ENCODE measurements around the gene CHKB.
"Not testable (repeated sequence)": the region's sequence is repeated elsewhere in the genome, so short reads cannot be mapped to it uniquely, and the experiment has no call there.

Gene CHKB

GRCh38 chr22:50548040-50548920, 34.4 kb downstream of the CHKB start:
- no peak for DNase-seq (ENCODE audit: low spot score)

- no peak for DNase-seq (ENCODE audit: low spot score)
These were observed 35.2 kb downstream of the CHKB start for GRCh38 chr22:50547263-50547985.

DNA sequence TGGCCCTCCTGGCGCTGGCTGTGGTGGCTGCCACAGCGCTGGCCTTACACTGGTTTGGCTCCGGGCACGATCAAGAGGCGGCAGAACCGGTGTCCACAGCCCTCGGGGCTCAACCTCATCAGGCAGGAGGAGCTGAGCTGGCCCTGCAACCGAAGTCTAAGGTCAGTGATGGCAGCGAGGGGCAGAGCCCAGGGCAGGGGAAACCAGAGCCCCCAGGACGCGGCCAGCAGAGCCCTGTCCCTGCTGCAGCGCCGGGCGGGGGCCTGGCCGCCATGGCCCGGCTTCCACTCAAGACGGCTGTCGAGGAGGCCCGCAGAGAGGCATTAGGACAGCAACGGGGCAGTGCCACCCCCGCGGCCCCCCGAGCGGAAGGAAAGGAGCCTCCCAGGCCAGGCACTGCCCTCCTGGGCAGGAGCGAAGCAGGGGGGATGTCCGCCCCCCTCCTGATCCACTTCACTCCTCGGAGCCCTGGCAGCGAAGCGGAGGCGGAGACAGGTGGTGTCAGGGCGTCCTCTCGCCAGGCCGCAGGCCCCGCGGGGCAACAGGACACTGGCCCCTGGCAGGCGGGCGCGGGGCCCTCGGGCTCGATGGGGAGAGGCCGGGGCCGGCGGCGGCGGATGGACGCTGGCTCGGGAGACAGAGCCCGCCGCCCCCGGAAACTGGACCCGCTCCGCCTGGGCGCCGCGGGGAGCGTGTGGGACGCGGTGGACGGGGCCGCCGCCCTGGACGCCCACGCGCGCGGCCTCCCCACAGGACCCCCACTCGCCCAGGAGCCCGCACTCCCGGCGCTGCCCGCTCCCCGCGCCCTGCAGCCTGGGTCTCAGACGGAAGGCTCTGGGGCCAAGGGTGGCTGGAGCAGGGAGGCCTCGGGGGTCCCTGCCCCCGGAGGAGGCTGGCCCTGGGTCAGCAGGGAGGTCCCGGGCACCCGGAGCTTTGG, 36.1 kb downstream of the CHKB start:
- no peak for DNase-seq (ENCODE audit: low spot score)

- peak; percentile 79 for DNase-seq (ENCODE audit: low spot score)
These were observed 36.9 kb downstream of the CHKB start, which contains the start of gene KLHDC7B for GRCh38 chr22:50545522-50546325. TSS of gene KLHDC7B (plus strand) at chr22:50545899. CDS start at chr22:50546244, 345 bp downstream.

DNA sequence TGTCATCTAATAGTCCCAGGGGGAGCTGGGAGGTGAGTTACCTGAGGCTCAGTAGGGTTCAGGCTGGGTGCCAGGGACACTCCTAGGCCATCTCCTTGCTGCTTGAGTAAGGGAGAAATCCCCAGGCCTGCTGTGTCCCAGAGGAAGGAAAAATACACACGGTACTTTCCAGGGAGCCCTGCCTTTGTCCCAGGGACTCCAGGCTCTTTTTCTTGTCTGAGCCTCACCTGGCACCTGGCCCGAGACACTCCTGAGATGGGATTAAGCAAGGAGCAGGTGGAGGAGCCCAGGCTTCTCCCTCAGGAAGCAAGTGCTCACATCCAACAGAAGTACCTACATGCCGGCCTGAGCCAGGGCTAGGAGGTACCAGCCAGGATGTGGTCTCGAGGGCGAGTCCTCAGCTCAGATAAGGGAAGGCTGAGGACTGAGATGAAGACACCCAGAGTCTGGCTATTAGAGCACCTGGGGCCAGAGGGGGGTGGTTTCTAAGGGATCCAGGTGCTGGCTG, 37.8 kb downstream of the CHKB start:
- DNase-seq (ENCODE audit: low spot score): no peak

DNA sequence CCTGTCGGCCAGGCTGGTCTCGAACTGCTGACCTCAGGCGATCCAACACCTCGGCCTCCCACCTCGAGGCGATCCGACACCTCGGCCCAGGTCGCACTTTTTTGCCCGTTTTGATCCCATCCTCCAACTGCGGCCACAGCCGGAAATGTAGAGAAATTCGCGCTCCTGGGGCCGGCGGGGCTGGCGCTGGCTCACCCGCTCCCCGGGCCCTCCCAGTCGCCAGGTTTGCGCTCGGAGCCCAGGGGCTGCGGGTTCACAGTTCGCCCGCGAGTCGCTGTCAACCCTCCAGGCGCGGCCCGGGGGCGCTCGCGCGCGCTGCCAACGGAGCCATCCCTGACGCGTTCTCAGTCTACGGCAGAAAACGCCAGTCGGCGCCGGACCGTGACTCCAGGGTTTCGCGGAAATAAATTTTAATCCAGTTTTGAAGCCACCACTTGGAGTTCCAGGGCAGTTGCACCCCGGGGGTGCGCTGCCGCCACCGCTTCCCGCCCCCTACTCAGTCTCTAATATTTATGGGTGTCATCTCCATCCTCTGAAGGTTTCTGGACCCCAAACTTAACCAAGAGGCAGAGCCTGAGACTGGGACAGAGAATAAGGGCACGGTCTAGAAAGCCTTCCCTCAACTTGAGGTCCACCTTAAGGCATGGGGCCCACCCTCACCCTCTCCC, 38.4 kb downstream of the CHKB start:
- DNase-seq (ENCODE audit: low spot score): peak; percentile 94

DNA sequence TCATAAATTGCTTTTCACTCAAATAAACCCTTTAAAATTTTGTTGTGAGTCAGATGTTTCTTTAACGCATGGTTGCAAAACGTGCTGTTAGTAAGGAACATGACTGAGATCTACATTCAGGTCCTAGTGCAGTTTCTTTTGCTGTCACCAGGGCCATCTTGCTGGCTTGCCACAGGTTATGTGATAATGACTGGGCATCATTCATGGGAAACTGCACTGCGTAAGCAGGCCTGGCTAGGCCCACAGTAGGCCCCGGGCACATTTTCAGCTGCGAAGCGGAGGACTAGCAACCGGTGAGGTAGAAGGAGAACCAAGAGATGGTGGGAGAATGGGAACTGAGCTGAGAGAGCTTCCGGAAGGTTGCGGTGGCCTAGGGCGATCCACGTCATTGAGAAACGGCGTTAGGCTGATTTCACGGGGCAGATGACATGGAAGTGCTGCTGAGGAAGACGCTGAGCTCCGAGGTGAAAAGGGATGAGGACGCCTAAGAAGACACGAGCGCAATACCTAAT, 40.2 kb downstream of the CHKB start:
- DNase-seq (ENCODE audit: low spot score): no peak

DNA sequence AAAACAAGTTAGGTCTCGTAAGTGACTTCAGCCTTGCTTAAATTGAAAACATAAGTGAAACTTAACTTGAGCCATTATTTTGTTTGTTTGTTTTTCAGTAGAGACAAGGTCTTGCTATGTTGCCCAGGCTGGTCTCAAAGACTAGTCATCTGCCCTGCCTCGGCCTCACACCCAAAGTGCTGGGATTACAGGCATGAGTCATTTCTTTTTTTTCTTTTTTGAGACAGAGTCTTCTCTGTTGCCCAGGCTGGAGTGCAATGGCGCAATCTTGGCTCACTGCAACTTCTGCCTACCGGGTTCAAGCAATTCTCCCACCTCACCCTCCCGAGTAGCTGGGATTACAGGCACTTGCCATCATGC, 41.0 kb downstream of the CHKB start:
- not testable (repeated sequence) for DNase-seq (ENCODE audit: low spot score)

- DNase-seq (ENCODE audit: low spot score): no peak
These were observed 42.3 kb downstream of the CHKB start for GRCh38 chr22:50540381-50540780.

DNA sequence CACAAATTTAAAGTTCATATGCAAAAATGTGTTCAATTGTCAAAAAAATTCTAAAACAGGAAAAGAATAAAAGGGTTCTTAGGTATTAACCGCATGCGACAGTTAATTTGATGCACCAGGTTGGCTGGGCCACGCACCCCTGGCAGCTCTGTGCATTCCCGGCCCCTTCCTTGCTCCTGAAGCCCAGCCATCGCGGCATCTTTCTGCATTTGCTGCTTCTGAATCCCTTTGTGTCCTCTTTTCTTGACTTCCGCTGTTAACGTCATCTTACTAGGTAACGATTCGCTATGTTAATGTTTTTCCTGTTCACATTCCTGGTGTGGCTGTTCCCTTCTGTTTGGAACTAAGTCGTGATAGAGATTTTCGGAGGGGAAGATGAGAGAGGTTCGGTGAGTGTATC, 44.9 kb downstream of the CHKB start:
- no peak for DNase-seq (ENCODE audit: low spot score)

- DNase-seq (ENCODE audit: low spot score): no peak
These were observed 46.4 kb downstream of the CHKB start for GRCh38 chr22:50536226-50536625.

- no peak for DNase-seq (ENCODE audit: low spot score)
These were observed 47.5 kb downstream of the CHKB start for GRCh38 chr22:50535113-50535512.

DNA sequence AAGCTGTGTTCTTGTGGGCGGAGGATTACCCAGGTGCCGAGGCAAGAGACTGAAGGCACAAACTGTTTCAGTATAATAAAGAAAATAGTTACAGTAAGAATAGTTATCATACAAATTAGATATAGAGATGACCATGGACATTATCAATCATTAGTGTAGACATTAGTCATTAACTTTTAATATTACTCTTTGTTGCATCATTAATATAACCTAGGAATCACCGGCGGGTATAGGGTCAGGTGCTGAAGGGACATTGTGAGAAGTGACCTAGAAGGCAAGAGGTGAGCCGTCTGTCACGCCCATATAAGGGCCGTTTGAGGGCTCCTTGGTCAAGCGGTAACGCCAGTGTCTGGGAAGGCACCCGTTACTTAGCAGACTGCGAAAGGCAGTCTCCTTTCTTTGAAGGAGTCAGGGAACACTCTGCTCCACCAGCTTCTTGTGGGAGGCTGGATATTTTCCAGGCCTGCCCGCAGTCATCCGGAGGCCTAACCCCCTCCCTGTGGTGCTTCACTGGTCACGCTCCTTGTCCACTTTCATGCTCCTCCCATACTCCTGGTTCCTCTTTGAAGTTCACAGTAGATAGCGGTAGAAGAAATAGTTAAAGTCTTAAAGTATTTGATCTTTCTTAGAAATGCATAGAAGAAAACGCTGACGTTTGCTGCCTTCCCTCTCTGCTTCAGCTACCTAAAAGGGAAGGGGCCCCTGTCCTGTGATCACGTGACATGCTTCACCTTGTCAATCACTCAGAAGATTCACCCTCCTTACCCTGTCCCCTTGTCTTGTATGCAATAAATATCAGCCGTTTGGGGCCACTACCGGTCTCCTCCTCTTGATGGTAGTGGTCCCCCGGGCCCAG, 48.6 kb downstream of the CHKB start:
- not testable (repeated sequence) for DNase-seq (ENCODE audit: low spot score)

DNA sequence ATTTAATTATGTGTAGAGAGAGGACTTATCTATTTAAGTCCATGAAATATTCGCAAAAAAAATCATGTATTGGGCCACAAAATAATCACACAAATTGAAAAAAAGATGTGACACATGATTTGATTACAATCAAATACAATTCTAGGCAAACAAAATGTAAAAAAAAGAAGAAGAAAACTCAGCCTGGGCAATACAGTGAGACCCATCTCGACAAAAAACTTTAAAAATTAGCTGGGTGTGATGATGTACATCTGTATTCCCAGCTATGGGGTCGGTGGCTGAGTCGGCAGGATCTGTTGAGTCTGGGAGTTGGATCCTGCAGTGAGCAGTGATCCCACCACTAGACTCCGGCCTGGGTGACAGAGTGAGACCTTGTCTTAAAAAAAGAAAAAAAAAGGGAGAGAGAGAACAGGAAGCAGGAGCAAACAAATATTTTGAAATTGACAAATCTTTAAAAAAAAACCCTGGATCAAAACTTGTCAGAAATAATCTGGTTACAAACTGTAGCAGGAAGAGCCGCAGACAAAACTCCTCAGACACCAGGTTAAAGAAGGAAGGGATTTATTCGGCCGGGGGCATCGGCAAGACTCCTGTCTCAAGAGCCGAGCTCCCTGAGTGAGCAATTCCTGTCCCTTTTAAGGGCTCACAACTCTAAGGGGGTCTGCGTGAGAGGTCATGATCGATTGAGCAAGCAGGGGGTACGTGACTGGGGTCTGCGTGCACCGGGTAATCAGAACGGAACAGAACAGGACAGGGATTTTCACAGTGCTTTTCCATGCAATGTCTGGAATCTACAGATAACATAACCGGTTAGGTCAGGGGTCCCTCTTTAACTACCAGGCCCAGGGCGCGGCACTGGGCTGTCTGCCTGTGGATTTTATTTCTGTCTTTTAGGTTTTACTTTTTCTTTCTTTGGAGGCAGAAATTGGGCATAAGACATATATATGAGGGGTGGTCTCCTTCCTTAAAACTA, 49.5 kb downstream of the CHKB start:
- no peak for DNase-seq (ENCODE audit: low spot score)

DNA sequence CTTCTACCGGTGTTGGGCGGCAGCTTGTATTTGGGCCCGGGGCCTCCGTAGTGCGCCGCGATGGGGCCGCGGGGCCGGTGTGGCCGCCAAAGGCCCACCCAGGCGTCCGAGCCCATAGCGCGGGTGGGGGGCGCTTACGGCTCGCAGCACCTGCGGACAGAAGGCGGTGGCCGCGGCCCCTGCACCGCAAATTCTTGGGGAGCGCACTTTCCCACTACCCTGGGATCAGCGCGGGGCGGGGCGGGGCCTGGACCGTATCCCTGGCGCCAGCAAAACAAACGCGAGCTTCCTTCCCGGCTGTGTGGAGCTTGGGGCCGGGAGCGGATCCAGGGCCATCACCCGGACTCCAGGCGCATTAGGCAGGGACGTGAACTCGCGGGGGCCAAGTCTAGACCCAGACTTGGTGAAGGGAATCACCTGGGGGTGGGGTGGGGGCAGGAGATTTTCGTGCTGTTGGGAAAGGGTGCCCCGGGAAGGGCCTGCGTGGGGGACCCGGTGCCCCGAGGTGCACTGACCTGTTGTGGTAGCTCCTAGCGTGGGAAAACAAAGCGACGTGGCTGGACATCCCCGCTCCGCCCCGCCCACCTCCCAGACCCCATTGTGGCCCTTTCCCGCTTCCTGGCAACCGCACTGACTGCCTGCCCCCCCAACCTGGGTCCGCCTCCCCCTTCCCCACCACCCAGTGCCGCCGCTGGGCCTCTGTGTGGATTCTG, 50.5 kb downstream of the CHKB start:
- DNase-seq (ENCODE audit: low spot score): peak; percentile 79

DNA sequence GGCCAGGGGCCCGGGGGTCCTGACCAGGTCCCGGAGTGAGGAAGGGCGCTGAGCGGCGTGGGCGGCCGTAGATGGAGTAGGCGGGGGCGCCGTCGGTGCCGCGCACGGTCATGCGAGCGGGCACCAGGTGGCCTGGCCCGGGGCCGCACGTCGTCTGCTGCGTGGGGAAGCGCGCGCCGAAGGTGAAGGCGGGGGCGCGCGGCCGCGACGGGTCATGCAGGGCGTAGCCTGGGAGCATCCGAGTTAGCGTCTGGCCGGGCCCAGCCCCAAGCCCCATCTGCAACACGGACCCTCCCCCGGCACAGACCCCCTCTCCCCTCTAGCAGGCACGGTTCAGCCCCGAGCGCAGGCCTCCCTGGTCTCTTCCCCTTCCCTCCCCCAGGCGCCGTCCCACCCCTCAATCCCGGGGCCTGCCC, 51.1 kb downstream of the CHKB start:
- DNase-seq (ENCODE audit: low spot score): no peak

DNA sequence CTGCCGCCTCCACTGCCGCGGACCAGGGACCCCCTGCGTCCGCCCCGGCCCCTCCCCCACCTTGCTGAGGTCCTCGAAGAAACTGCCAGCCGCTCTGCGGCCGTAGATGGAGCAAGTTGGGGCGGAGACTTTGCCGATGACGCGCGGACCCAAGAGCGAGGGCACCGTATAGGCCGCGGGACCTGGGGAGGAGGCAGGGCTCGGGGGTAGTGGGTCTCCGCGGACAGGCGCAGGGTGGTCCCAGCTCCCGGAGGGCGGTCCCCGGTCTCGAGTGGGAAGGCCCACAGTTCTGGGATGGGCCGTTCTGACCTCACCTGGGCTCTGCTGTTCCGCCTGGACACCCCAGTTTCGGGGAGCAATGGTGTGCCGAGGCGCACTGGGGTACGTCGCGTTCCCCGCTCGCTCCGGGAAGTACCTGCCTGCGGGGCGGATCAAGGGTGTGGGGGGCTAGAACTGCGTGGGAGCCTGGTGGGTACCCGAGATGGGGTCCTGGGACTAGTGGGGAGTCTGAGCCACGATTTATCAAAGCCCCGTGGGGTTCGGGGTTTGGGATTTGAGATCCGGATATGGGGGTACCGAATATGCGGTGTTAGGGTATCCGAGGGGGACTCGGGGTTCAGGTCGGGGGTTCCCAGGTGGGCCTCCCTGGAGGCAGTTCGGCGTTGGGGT, 51.6 kb downstream of the CHKB start:
- DNase-seq (ENCODE audit: low spot score): no peak
